ENCODE results near the gene ENAH. TPM values are rescaled to one million over a fixed set of nuclear protein-coding genes. Genes with fewer than 3 reads are reported as not detected.

ENAH gene
- total RNA-seq, 1 experiment from 2014 or later, result 285 TPM

- H4K91ac ChIP-seq (ENCODE audit: insufficient read length, low read depth, low read length), result no peak overlapping the region
- no peaks in the 10 kb centered on the region for H4K20me1 ChIP-seq (ENCODE audit: control insufficient read depth, insufficient read depth, insufficient read length)
- no peaks in the 10 kb centered on the region for H3K23me2 ChIP-seq (ENCODE audit: insufficient read length, low read depth, low read length, poor library complexity, severe bottlenecking)
- no peaks in the 10 kb centered on the region; the same call in 1 of the 2 replicates for H3K79me2 ChIP-seq (ENCODE audit: insufficient read depth, low read length)
- no peak overlapping the region for H3K9ac ChIP-seq (ENCODE audit: extremely low read depth, insufficient read length, low read length)
- H3K27me3 ChIP-seq (ENCODE audit: insufficient read depth, low read length), result no peaks in the 10 kb centered on the region
- H2BK20ac ChIP-seq (ENCODE audit: low read depth, low read length, poor library complexity, severe bottlenecking), result no peak overlapping the region
- no peak overlapping the region for H2AFZ ChIP-seq (ENCODE audit: low read length)
- H3K4me2 ChIP-seq (ENCODE audit: insufficient read depth, insufficient read length, low read length), result no peak overlapping the region
- Mint-ChIP-seq H3K27ac (peak overlapping the region in 2 of 3 experiments; percentile 42 to 67; a peak in 4 of 7 replicates), H3K27me3 (ENCODE audit: low read depth) (no peaks in the 10 kb centered on the region), H3K4me3 (no peak overlapping the region), H3K9me3 (peaks cover 0 to 4% of the 10 kb centered on the region in 2 experiments; a peak in 1 of 5 replicates), H3K4me1 (peaks cover 50 to 52% of the 10 kb centered on the region in 2 experiments), H3K36me3 (ENCODE audit: insufficient read depth in 1 of 3, low read depth in 3 of 3) (peaks cover 26 to 42% (median 41%) of the 10 kb centered on the region in 3 experiments)
- no peak overlapping the region for H4K5ac ChIP-seq (ENCODE audit: insufficient read length, low read depth, low read length)
- no peaks in the 10 kb centered on the region for H3K9me3 ChIP-seq (ENCODE audit: control insufficient read depth, low read depth, low read length)
- WGBS (ENCODE audit: extremely low coverage, insufficient read length, low lambda C conversion rate), result no CpG with 5 or more reads among the region's 8 CpGs
- no peak overlapping the region for H2BK12ac ChIP-seq (ENCODE audit: insufficient read length, low read depth, low read length)
- no peak overlapping the region for H3K18ac ChIP-seq (ENCODE audit: insufficient read length, low read depth, low read length)
- H4K8ac ChIP-seq (replicated peaks; ENCODE audit: insufficient read length, low read depth, low read length), result no peak overlapping the region
- H2BK15ac ChIP-seq (ENCODE audit: low read depth, low read length), result no peak overlapping the region
- no peak overlapping the region for H3T11ph ChIP-seq (ENCODE audit: low read length)
- no peak overlapping the region for H3K14ac ChIP-seq (ENCODE audit: insufficient read depth, low read length)
- no peak overlapping the region for H3K4ac ChIP-seq (ENCODE audit: low read depth, low read length)
- no peaks in the 10 kb centered on the region for H3K79me1 ChIP-seq (ENCODE audit: insufficient read depth, low read depth, low read length, poor library complexity, severe bottlenecking)
- no peak for TF ChIP-seq CTCF (conservative IDR thresholded peaks at IDR 0.05)
- no peak overlapping the region for H2BK120ac ChIP-seq (ENCODE audit: low read depth, low read length, poor library complexity, severe bottlenecking)
- DNase-seq, result no peak
- H3K56ac ChIP-seq (ENCODE audit: insufficient read length, low read depth, low read length), result no peak overlapping the region
- no peak overlapping the region for H3K27ac ChIP-seq (ENCODE audit: insufficient read length, low read depth, low read length)
- no peak overlapping the region for H2BK5ac ChIP-seq (ENCODE audit: insufficient read length, low read length)
- H3K4me1 ChIP-seq (ENCODE audit: insufficient read depth, low read length), result peaks cover 7% of the 10 kb centered on the region; the same call in 1 of the 2 replicates
- H2AK5ac ChIP-seq (ENCODE audit: insufficient read length, low read length), result no peak overlapping the region
- H3K23ac ChIP-seq (ENCODE audit: insufficient read length, low read depth, low read length), result no peak overlapping the region
Observed at GRCh38 chr1:225517697-225518096, 135.2 kb downstream of the ENAH start.
